Thoracic aorta (tissue), 2 donors: ENCODE measurements around the gene GALP. TPM values are rescaled to one million over a fixed set of nuclear protein-coding genes. Genes with fewer than 3 reads are reported as not detected.
"Not testable (repeated sequence)": the region's sequence is repeated elsewhere in the genome, so short reads cannot be mapped to it uniquely, and the experiment has no call there.

ENCODE experiments used
- ATAC-seq: fragments of 150-250 bp; one replicate; pipeline ENCODE4 v1.8.0; 2017; ENCODE audit warnings: low read depth; ENCODE audit not compliant: insufficient number of reproducible peaks, low FRiP score
- DNase-seq: peaks from one replicate; pipeline ENCODE4 v3.0.0-alpha.2; 2020; ENCODE audit warnings: low spot score
- H3K27ac ChIP-seq, 2 donors: fragments of 200-600 bp; sonication (generic); 1 replicate in 1 of 2; 2 replicates in 1 of 2; pipeline ENCODE4 v1.5.1; 2016; ENCODE audit warnings: mild to moderate bottlenecking in 2 of 2, moderate library complexity in 2 of 2
- H3K27me3 ChIP-seq: fragments of 200-600 bp; sonication (generic); replicated peaks from 2 replicates; pipeline ENCODE4 v1.6.0; 2016; ENCODE audit warnings: mild to moderate bottlenecking; ENCODE audit not compliant: insufficient read depth
- H3K36me3 ChIP-seq: fragments of 200-600 bp; sonication (generic); one replicate; pipeline ENCODE4 v1.5.1; 2016
- H3K4me1 ChIP-seq, 2 donors: fragments of 200-600 bp; sonication (generic); 1 replicate in 1 of 2; 2 replicates in 1 of 2; pipeline versions ENCODE4 v1.5.1 to v1.6.0; 2016; ENCODE audit warnings: low read depth in 2 of 2, mild to moderate bottlenecking in 1 of 2; ENCODE audit not compliant: control insufficient read depth in 1 of 2
- H3K4me3 ChIP-seq: fragments of 200-600 bp; sonication (generic); 2 replicates; pipeline ENCODE4 v1.5.1; 2016; ENCODE audit warnings: mild to moderate bottlenecking
- H3K9me3 ChIP-seq: fragments of 200-600 bp; sonication (generic); 2 replicates; pipeline ENCODE4 v1.5.1; 2016
- total RNA-seq, 2 donors: library from RNA; depleted of rRNA; stranded (reverse); fragments of >200 nt; gene quantifications; one replicate each; pipeline versions ENCODE4 v1.1.0 to v1.2.3, GENCODE V29; 2016
- TF ChIP-seq, protein P1 (sequence below): fragments of 200-600 bp; sonication (generic); IDR thresholded peaks from one replicate; pipeline ENCODE4 v1.5.1; 2019; ENCODE audit warnings: antibody characterized with exemption

Gene GALP
- total RNA-seq, 2 donors from 2014 or later = not detected

DNA sequence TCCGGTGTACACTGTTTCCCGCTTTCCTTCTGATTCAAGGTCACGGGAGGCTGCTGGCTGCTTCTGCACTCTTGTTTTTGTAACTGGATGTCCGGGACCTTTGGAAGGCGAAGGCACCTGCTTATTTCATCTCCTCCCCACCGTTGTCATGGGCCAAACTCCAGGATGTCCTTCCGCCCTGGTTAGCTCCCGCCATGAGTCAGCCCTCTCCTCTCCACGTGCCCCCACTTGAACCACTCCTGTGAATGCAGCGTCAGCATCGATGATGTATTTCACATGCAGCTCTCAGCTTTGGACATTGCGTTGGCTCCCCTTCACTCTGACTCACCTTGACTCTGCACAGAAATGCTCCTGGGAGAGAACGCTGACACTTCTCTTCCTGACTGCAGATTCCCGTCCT lies 5.5 kb upstream of the GALP start:
- ATAC-seq (no peak), DNase-seq (no peak)
- Histone ChIP-seq H3K4me1 (no peaks in the 10 kb centered on the region), H3K9me3 (no peaks in the 10 kb centered on the region), H3K36me3 (no peaks in the 10 kb centered on the region), H3K27me3 (no peaks in the 10 kb centered on the region), H3K4me3 (no peak overlapping the region), H3K27ac (no peak overlapping the region)
- TF ChIP-seq, protein P1, sequence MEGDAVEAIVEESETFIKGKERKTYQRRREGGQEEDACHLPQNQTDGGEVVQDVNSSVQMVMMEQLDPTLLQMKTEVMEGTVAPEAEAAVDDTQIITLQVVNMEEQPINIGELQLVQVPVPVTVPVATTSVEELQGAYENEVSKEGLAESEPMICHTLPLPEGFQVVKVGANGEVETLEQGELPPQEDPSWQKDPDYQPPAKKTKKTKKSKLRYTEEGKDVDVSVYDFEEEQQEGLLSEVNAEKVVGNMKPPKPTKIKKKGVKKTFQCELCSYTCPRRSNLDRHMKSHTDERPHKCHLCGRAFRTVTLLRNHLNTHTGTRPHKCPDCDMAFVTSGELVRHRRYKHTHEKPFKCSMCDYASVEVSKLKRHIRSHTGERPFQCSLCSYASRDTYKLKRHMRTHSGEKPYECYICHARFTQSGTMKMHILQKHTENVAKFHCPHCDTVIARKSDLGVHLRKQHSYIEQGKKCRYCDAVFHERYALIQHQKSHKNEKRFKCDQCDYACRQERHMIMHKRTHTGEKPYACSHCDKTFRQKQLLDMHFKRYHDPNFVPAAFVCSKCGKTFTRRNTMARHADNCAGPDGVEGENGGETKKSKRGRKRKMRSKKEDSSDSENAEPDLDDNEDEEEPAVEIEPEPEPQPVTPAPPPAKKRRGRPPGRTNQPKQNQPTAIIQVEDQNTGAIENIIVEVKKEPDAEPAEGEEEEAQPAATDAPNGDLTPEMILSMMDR = no peak

DNA sequence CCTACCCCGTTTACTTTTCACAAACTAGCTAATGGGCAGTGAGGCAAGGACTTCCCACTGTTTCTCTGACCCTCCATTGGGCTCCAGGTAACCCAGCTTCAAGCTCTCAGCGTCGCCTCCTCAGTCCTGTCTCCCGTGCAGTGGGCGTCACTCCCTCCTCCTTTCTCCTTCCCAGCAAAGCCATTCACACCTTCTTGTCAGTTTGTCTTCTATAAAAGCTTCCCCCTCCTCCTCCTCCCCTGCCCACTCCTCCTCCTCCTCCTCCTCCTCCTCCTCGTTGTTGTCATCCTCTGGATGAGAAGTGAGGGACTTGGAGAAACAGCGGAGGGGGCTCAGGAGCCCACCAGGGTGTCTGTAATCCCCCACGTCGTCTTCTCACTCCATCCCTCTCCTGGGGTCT lies 1.7 kb upstream of the GALP start:
- no peaks in the 10 kb centered on the region for H3K36me3 ChIP-seq
- TF ChIP-seq, protein P1 = no peak
- no peaks in the 10 kb centered on the region for H3K27me3 ChIP-seq
- H3K4me1 ChIP-seq = no peaks in the 10 kb centered on the region
- no peak for ATAC-seq
- no peaks in the 10 kb centered on the region for H3K9me3 ChIP-seq
- no peak overlapping the region for H3K27ac ChIP-seq
- DNase-seq = no peak
- H3K4me3 ChIP-seq = no peak overlapping the region

DNA sequence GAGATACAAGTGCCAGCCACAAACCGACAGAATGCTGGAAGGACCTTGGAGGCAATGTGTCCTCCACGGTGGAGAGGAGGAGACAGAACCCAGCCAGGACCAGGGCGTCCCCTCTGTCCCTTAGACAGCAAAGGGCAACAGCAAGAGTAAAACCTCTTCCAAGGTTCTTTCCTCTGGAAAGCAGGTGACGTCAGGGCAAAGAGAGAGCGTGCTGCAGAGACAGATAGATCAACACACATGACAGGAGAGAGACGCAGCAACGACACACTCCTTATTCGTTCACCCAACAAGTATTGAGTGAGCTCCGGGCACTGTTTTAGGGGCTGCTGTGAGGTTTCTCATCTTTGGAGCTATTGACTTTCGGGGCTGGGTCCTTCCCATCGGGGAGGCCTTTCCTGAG lies 1.3 kb upstream of the GALP start:
- H3K9me3 ChIP-seq = no peaks in the 10 kb centered on the region
- TF ChIP-seq, protein P1 = no peak
- H3K4me1 ChIP-seq = no peaks in the 10 kb centered on the region
- no peak overlapping the region for H3K27ac ChIP-seq
- DNase-seq (no peak), ATAC-seq (no peak)
- H3K4me3 ChIP-seq = no peak overlapping the region
- H3K36me3 ChIP-seq = no peaks in the 10 kb centered on the region
- H3K27me3 ChIP-seq = no peaks in the 10 kb centered on the region

DNA sequence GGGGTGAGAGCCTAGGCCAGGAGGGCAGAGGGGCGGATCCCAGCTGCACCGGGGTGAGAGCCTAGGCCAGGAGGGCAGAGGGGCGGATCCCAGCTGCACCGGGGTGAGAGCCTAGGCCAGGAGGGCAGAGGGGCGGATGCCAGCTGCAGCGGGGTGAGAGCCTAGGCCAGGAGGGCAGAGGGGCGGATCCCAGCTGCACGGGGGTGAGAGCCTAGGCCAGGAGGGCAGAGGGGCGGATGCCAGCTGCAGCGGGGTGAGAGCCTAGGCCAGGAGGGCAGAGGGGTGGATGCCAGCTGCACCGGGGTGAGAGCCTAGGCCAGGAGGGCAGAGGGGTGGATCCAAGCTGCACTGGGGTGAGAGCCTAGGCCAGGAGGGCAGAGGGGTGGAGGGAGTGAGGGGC lies 502 bp downstream of the GALP start:
- ATAC-seq, H3K36me3 ChIP-seq, H3K4me1 ChIP-seq, H3K27me3 ChIP-seq, H3K4me3 ChIP-seq, DNase-seq, H3K9me3 ChIP-seq, H3K27ac ChIP-seq: not testable (repeated sequence)

DNA sequence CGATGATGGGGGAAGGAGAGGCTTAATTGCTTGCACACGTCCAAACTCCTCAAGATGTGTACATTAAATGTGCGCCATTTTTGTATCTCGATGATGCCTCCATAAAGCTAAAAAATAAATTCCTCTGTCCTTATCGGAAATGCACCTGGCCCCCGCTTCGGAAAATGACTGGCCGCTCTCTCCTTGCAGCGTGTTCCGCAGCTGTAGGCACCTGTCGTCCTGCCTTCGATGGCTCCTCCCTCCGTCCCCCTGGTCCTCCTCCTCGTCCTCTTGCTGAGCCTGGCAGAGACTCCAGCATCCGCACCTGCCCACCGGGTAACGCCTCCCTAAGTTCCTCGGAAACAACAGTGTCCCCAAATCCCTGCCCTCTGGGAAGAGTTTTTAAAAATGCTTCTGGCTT lies 1.1 kb downstream of the GALP start:
- DNase-seq (no peak), ATAC-seq (no peak)
- Histone ChIP-seq H3K36me3 (no peaks in the 10 kb centered on the region), H3K4me1 (no peaks in the 10 kb centered on the region), H3K4me3 (no peak overlapping the region), H3K27me3 (no peaks in the 10 kb centered on the region), H3K9me3 (no peaks in the 10 kb centered on the region), H3K27ac (no peak overlapping the region)
- TF ChIP-seq, protein P1 = no peak

DNA sequence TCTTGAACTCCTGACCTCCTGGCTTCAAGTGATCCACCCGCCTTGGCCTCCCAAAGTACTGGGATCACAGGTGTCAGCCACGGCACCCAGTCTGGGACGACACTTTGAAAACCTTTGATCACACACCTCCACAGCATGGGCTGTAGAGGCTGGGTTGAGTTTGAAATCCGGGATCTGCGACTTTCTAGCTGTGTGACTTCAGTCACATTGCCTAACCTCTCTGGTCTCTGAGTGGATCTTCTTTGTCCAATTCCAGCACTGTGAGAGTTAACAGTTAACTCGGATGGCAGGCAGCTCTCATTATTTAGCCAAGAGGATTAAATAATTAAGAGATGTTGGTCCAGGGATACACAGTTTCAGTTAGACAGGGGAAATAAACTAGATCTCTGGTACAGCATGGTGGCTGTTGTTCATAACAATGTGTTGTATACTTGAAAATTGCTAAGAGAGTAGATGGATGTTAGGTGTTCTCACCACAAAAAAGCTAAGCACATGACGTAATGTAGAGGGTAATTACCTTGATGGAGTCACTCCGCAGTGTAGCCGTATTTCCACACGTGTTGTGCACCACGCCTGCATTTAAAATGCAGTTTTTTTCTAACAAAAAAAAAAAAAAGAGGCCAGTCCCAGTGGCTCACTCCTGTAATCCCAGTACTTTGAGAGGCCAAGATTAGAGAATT lies 1.9 kb downstream of the GALP start:
- Histone ChIP-seq H3K4me1 (no peaks in the 10 kb centered on the region), H3K27me3 (no peaks in the 10 kb centered on the region), H3K9me3 (no peaks in the 10 kb centered on the region), H3K27ac (no peak overlapping the region), H3K4me3 (no peak overlapping the region), H3K36me3 (no peaks in the 10 kb centered on the region)
- TF ChIP-seq, protein P1 = no peak
- ATAC-seq (no peak), DNase-seq (no peak)
